Activated CD4-positive, alpha-beta T cell treated with anti-CD3 and anti-CD28 coated beads, Interleukin-2, amount 50 U/mL, for 1 hour (primary cell): Measurements from ENCODE around the gene TTC22.
"Not testable (repeated sequence)": the region's sequence is repeated elsewhere in the genome, so short reads cannot be mapped to it uniquely, and the experiment has no call there.

ENCODE experiments used
- DNase-seq: peaks from one replicate; pipeline ENCODE4 v3.0.0-alpha.2; 2020

Gene TTC22

GRCh38 chr1:54781023-54781723, 19.9 kb downstream of the TTC22 start:
- DNase-seq: no peak

GRCh38 chr1:54777431-54777830, 23.7 kb downstream of the TTC22 start:
- DNase-seq: no peak

- DNase-seq: no peak
Measured at GRCh38 chr1:54777011-54777410, 24.1 kb downstream of the TTC22 start.

- not testable (repeated sequence) for DNase-seq
Measured at GRCh38 chr1:54775828-54776721, 25.0 kb downstream of the TTC22 start.

- no peak for DNase-seq
Measured at GRCh38 chr1:54774820-54775498, 26.2 kb downstream of the TTC22 start.

- DNase-seq: no peak
Measured at GRCh38 chr1:54772951-54773350, 28.2 kb downstream of the TTC22 start.

- DNase-seq: no peak
Measured at GRCh38 chr1:54768093-54768492, 33.0 kb downstream of the TTC22 start.

- DNase-seq: no peak
Measured at GRCh38 chr1:54767526-54767925, 33.6 kb downstream of the TTC22 start.

GRCh38 chr1:54766726-54767125, 34.4 kb downstream of the TTC22 start:
- DNase-seq: no peak

- no peak for DNase-seq
Measured at GRCh38 chr1:54764922-54765561, 36.1 kb downstream of the TTC22 start.

- peak; percentile 94 for DNase-seq
Measured at GRCh38 chr1:54764133-54764921, 36.8 kb downstream of the TTC22 start, which contains the start of gene PARS2. PARS2 (minus strand) TSS chr1:54764523; CDS start chr1:54759161, 5,362 bp downstream.

- no peak for DNase-seq
Measured at GRCh38 chr1:54763816-54764132, 37.3 kb downstream of the TTC22 start.

- no peak for DNase-seq
Measured at GRCh38 chr1:54758678-54759348, 42.3 kb downstream of the TTC22 start.

GRCh38 chr1:54757833-54758232, 43.3 kb downstream of the TTC22 start:
- no peak for DNase-seq

- DNase-seq: no peak
Measured at GRCh38 chr1:54754486-54755285, 46.4 kb downstream of the TTC22 start.

GRCh38 chr1:54754045-54754444, 47.1 kb downstream of the TTC22 start:
- DNase-seq: no peak

GRCh38 chr1:54751426-54751825, 49.7 kb downstream of the TTC22 start:
- DNase-seq: no peak

GRCh38 chr1:54750596-54750995, 50.5 kb downstream of the TTC22 start:
- no peak for DNase-seq

GRCh38 chr1:54748094-54748835, 52.9 kb downstream of the TTC22 start:
- DNase-seq: no peak

GRCh38 chr1:54745864-54746263, 55.3 kb downstream of the TTC22 start:
- no peak for DNase-seq
